Measurements from ENCODE around the gene TWIST2. TPM values are rescaled to one million over a fixed set of nuclear protein-coding genes. Genes with fewer than 3 reads are reported as not detected.

TWIST2 gene
- total RNA-seq, 4 donors from 2014 or later: 90.8 to 141 (median 116) TPM

- TF ChIP-seq, protein P1, sequence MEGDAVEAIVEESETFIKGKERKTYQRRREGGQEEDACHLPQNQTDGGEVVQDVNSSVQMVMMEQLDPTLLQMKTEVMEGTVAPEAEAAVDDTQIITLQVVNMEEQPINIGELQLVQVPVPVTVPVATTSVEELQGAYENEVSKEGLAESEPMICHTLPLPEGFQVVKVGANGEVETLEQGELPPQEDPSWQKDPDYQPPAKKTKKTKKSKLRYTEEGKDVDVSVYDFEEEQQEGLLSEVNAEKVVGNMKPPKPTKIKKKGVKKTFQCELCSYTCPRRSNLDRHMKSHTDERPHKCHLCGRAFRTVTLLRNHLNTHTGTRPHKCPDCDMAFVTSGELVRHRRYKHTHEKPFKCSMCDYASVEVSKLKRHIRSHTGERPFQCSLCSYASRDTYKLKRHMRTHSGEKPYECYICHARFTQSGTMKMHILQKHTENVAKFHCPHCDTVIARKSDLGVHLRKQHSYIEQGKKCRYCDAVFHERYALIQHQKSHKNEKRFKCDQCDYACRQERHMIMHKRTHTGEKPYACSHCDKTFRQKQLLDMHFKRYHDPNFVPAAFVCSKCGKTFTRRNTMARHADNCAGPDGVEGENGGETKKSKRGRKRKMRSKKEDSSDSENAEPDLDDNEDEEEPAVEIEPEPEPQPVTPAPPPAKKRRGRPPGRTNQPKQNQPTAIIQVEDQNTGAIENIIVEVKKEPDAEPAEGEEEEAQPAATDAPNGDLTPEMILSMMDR (IDR thresholded peaks at IDR 0.05): no peak
- ATAC-seq (ENCODE audit: low FRiP score) (no peak), DNase-seq (ENCODE audit: low spot score) (no peak)
Measured at GRCh38 chr2:238875101-238875470, 27.2 kb downstream of the TWIST2 start.

GRCh38 chr2:238875471-238876231 is 27.8 kb downstream of the TWIST2 start:
- TF ChIP-seq, protein P1 (IDR thresholded peaks at IDR 0.05): no peak
- ATAC-seq (ENCODE audit: low FRiP score): no peak
- no peak for DNase-seq (ENCODE audit: low spot score)

DNA sequence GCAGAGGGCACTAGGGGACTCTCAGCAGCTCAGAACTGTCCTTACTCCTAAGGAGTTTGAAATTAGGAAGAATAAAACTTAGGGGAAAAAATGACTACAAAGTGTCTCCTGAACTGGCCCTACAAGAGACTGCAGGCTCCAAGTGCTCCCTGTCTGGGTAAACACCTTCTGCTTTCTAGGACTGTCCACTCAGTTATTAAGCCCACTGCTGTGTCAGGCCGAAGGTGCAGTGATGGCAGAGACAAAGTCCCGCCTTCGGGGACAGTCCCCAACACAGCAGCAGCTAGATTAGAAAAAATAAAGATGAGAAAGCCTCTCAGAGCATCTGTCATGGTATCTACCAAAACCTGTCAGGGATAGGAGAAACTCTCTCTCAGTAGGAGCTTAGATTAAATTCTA is 28.3 kb downstream of the TWIST2 start:
- DNase-seq (ENCODE audit: low spot score) (no peak), ATAC-seq (ENCODE audit: low FRiP score) (no peak)
- TF ChIP-seq, protein P1 (IDR thresholded peaks at IDR 0.05): no peak

DNA sequence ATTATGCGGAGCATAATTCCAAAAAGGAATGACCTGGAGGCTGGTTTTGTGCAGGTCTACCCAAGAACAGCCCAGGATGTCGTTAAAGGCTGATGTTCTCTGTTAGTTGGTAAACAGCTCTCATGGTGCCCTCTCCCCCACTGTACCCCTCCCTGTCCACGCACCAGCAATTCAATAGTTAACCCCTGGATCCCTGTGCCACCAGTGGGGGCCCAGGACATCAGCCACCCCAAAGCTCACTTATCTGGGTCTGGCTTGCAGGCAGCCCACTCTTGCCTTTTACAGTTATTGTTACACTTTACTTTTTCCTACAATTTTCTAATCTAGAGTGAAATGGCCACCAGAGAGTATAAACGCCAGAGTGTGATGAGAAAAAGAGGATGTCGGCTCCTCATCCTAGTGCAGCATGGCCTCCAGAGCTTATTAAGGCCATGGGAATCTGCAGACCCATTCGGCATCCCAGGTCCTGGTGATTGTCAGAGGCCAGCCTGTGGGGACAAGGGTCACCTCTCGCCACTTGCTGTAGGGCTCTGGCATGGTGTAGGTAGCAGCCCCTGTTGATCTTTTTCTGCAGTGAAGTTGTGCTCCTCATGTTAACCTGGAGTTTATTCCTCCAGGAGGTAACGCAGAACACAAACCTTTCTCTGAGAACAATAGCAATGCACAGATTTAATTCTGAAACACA is 30.3 kb downstream of the TWIST2 start:
- ATAC-seq (ENCODE audit: low FRiP score) (no peak), DNase-seq (ENCODE audit: low spot score) (no peak)
- TF ChIP-seq, protein P1 (IDR thresholded peaks at IDR 0.05): no peak

DNA sequence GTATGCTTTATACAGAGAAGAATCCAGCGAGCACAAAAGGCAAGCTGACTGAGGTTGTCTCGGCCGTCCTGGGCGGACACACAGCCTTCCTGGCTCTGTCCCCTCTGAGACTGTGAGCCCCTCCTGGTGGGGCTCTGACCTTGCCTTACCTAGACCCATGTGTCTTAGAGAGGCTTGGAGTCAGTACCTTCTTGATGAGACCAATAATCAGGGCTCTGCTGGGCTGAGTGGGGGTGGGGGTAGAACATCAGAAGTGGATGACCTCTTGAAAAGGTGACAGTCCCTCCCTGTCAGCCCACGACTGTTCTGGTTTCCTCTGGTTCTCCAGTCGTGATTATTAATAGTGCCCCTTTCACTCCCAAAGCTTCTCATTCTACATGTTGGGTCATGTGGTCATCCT is 31.2 kb downstream of the TWIST2 start:
- no peak for DNase-seq (ENCODE audit: low spot score)

GRCh38 chr2:238879621-238880377 is 31.9 kb downstream of the TWIST2 start:
- ATAC-seq (ENCODE audit: low FRiP score) (no peak), DNase-seq (ENCODE audit: low spot score) (no peak)
- TF ChIP-seq, protein P1 (IDR thresholded peaks at IDR 0.05): no peak

More for the DNA sequence above, 31.2 kb downstream of the TWIST2 start:
- TF ChIP-seq, protein P1 (IDR thresholded peaks at IDR 0.05): no peak
- ATAC-seq (ENCODE audit: low FRiP score): no peak

Data from omental fat pad (tissue), 4 donors.